ENCODE data around the gene PTPN1. TPM values are rescaled to one million over a fixed set of nuclear protein-coding genes. Genes with fewer than 3 reads are reported as not detected.

PTPN1 gene
- total and polyA plus RNA-seq, 10 of the 15 experiments (the other 5 are each of a cell fraction or from before 2014, with no cell fraction given): 15.9 to 74.7 (median 43.9) TPM

DNA sequence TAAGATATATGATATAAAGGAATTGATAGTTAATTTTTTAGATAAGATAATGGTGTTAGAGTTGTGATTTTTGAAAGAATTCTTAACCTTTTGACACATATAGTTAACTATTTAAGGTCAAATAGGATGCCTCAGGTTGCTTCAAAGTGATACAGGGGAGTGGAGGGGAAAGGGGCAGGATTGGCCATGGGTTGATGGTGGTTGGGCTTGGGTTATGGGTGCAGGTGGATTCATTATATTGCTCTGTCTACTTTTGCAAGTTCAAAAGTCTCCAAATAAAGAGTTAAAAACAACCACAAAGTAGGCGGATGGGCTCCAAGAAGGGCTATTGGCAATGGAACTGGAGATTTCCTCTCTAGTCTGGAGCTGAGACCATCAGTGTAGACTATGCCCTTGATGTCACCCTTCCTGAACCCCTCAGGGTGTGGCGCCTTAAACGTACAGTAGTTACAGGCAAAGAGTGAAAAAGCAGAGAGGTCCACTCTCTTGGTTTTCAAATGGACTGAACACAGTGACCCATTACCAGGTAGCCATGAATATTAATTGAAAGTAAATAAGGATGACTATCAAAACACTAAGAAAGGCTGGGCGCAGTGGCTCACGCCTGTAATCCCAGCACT, 81.2 kb downstream of the PTPN1 start (continued):
- TF ChIP-seq POLR2A (IDR thresholded peaks at IDR 0.05; ENCODE audit: low read depth, low read length) (no peak), CBX5 (IDR thresholded peaks at IDR 0.05; ENCODE audit: low read depth) (no peak)

GRCh38 chr20:50592282-50593004, 82.3 kb downstream of the PTPN1 start:
- no peak for TF ChIP-seq EED (IDR thresholded peaks at IDR 0.05; ENCODE audit: low read depth)
- TF ChIP-seq POLR2A (IDR thresholded peaks at IDR 0.05; ENCODE audit: low read depth, low read length): peak; percentile 43; the same call in 1 of the 2 replicates
- 0 out of 2 replicates have a peak, but pooled peaks have one; percentile 2 for TF ChIP-seq POLR2AphosphoS5 (IDR thresholded peaks at IDR 0.05; ENCODE audit: low read length)
- Histone ChIP-seq H3K36me3 (ENCODE audit: control insufficient read depth in 2 of 2, insufficient read depth in 2 of 2, low read length in 1 of 2) (peaks cover 2 to 9% of the 10 kb centered on the region in 2 experiments), H3K79me2 (ENCODE audit: control insufficient read depth, insufficient read depth, low read length) (no peaks in the 10 kb centered on the region), H3K9ac (ENCODE audit: control insufficient read depth, insufficient read depth, low read length) (no peak overlapping the region), H3K27me3 (replicated peaks in 1 of 2; ENCODE audit: control insufficient read depth in 2 of 2, insufficient read depth in 2 of 2, low read length in 1 of 2) (no peaks in the 10 kb centered on the region), H3K4me3 (no peak overlapping the region), H4K20me1 (ENCODE audit: control insufficient read depth, insufficient read depth) (no peaks in the 10 kb centered on the region), H3K9me3 (replicated peaks; ENCODE audit: control insufficient read depth, insufficient read depth, low read length) (no peaks in the 10 kb centered on the region), H3K27ac (ENCODE audit: control insufficient read depth, insufficient read depth) (no peak overlapping the region), H3K4me2 (ENCODE audit: control insufficient read depth, insufficient read depth) (no peak overlapping the region), H2AFZ (ENCODE audit: control insufficient read depth, low read depth, low read length) (no peak overlapping the region), H3K4me1 (ENCODE audit: control insufficient read depth, insufficient read depth, low read length) (no peaks in the 10 kb centered on the region)
- no peak for FAIRE-seq
- no peak for DNase-seq (ENCODE audit: low read depth, low spot score)
- CTCF ChIA-PET: interaction anchor here (0.8 to 1.3 kb wide), 4 partner anchors 13 to 311 kb away, joined by 4 to 5 read pairs (median 4); no protein-coding TSS in a partner anchor
- SMC1A ChIA-PET (ENCODE audit: uncharacterized antibody, unreplicated experiment): no interaction called here
- no peak for ATAC-seq
- POLR2A ChIA-PET: no interaction called here
- no TSS peak for BruUV-seq (replicated peaks)
- intact Hi-C loops (cut with micrococcal nuclease; ENCODE audit: unreplicated experiment) (no loop called here), in situ Hi-C loops (cut with MboI) (no loop called here)
- 95% methylated on average over 19 of the region's 19 CpGs for WGBS (ENCODE audit: insufficient coverage, insufficient replicate concordance, low lambda C conversion rate, missing lambda C conversion rate)
- RAD21 ChIA-PET (ENCODE audit: unreplicated experiment): no interaction called here

DNA sequence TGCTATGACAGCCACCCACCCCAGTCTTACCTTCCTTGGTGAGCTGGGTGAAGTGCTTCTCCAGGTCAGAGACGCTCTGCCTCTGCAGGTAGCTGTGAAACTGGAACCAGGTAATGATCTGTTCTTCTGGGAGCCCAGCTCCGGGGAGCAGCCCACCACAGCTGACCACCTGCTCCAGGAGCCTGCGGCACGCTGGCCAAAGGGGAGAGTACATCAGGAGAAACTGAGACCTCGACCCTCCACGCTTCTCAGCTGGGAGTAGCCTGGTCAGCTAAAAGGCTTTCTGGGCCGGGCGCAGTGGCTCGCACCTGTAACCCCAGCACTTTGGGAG, 82.8 kb downstream of the PTPN1 start:
- no peaks in the 10 kb centered on the region for H3K4me1 ChIP-seq (ENCODE audit: control insufficient read depth, insufficient read depth, low read length)
- peaks cover 1 to 3% of the 10 kb centered on the region in 2 experiments; a peak in 3 of 4 replicates for H3K36me3 ChIP-seq (ENCODE audit: control insufficient read depth in 2 of 2, insufficient read depth in 2 of 2, low read length in 1 of 2)
- no TSS peak for BruUV-seq (replicated peaks)
- no peaks in the 10 kb centered on the region for H4K20me1 ChIP-seq (ENCODE audit: control insufficient read depth, insufficient read depth)
- ChIA-PET POLR2A (no interaction called here), SMC1A (ENCODE audit: uncharacterized antibody, unreplicated experiment) (no interaction called here), RAD21 (ENCODE audit: unreplicated experiment) (no interaction called here), CTCF (interaction anchor here (0.8 to 1.3 kb wide), 3 partner anchors 13 to 312 kb away, joined by 4 read pairs; no protein-coding TSS in a partner anchor)
- H3K4me2 ChIP-seq (ENCODE audit: control insufficient read depth, insufficient read depth): no peak overlapping the region
- in situ Hi-C loops (cut with MboI) (no loop called here), intact Hi-C loops (cut with micrococcal nuclease; ENCODE audit: unreplicated experiment) (no loop called here)
- WGBS (ENCODE audit: insufficient coverage, insufficient replicate concordance, low lambda C conversion rate, missing lambda C conversion rate): 97% methylated on average over 9 of the region's 9 CpGs
- H2AFZ ChIP-seq (ENCODE audit: control insufficient read depth, low read depth, low read length): no peak overlapping the region
- ATAC-seq: no peak
- no peak overlapping the region for H3K9ac ChIP-seq (ENCODE audit: control insufficient read depth, insufficient read depth, low read length)
- no peak for DNase-seq (ENCODE audit: low read depth, low spot score)
- no peak overlapping the region for H3K27ac ChIP-seq (ENCODE audit: control insufficient read depth, insufficient read depth)
- no peak for TF ChIP-seq RB1 (IDR thresholded peaks at IDR 0.05; ENCODE audit: borderline replicate concordance)
- TF ChIP-seq POLR2A (IDR thresholded peaks at IDR 0.05; ENCODE audit: low read depth, low read length): 0 out of 2 replicates have a peak, but pooled peaks have one; percentile 23
- no peak for TF ChIP-seq ZNF622 (IDR thresholded peaks at IDR 0.05)
- no peak for FAIRE-seq
- no peak overlapping the region for H3K4me3 ChIP-seq
- no peaks in the 10 kb centered on the region for H3K9me3 ChIP-seq (replicated peaks; ENCODE audit: control insufficient read depth, insufficient read depth, low read length)
- H3K79me2 ChIP-seq (ENCODE audit: control insufficient read depth, insufficient read depth, low read length): no peaks in the 10 kb centered on the region
- no peaks in the 10 kb centered on the region for H3K27me3 ChIP-seq (replicated peaks in 1 of 2; ENCODE audit: control insufficient read depth in 2 of 2, insufficient read depth in 2 of 2, low read length in 1 of 2)

Data from GM12878 (cell line).